RWPE1 (cell line): ENCODE data around the gene HIVEP2.

Source experiments
- CTCF ChIA-PET: fragments of 350-600 bp; sonication (Branson Sonifier 250); formaldehyde crosslinking; extraction: SDS; loops from one replicate; lab custom pipeline; 2021; lab: Yijun Ruan, JAX
- POLR2A ChIA-PET: fragments of 400-600 bp; formaldehyde crosslinking; extraction: SDS; loops from one replicate; lab custom pipeline; 2020; ENCODE audit warnings: antibody characterized with exemption; ENCODE audit not compliant: low non-redundant PET; lab: Yijun Ruan, JAX
- DNase-seq: peaks from one replicate; pipeline ENCODE4 v3.0.0; 2012; ENCODE audit warnings: low spot score
- H3K27ac ChIP-seq: fragments of 450-650 bp; 2 replicates; pipeline ENCODE4 v1.5.1; 2017
- CTCF ChIP-seq: fragments of 450-650 bp; conservative IDR thresholded peaks from 2 replicates; pipeline ENCODE4 v1.5.1; 2017; ENCODE audit warnings: low read depth, mild to moderate bottlenecking

Gene HIVEP2

GRCh38 chr6:142845624-142846458 lies 99.1 kb downstream of the HIVEP2 start:
- peak overlapping the region; percentile 64 for H3K27ac ChIP-seq
- ChIA-PET POLR2A (no interaction called here), CTCF (interaction anchor here (0.5 kb wide), 1 partner anchor 489 kb away, joined by 4 read pairs; no protein-coding TSS in a partner anchor)
- TF ChIP-seq CTCF: no peak
- no peak for DNase-seq

GRCh38 chr6:142845143-142845571 lies 99.8 kb downstream of the HIVEP2 start:
- no peak for TF ChIP-seq CTCF
- POLR2A ChIA-PET: no interaction called here
- H3K27ac ChIP-seq: peak overlapping the region; percentile 64; the same call in 1 of the 2 replicates
- no peak for DNase-seq
- CTCF ChIA-PET: interaction anchor here (0.5 kb wide), 1 partner anchor 490 kb away, joined by 4 read pairs; no protein-coding TSS in a partner anchor

- POLR2A ChIA-PET: no interaction called here
- H3K27ac ChIP-seq: no peak overlapping the region
- no peak for TF ChIP-seq CTCF
- DNase-seq: no peak
- CTCF ChIA-PET: interaction anchor here (0.6 kb wide), 1 partner anchor 82 kb away, joined by 4 read pairs; no protein-coding TSS in a partner anchor
These were observed 100.8 kb downstream of the HIVEP2 start for GRCh38 chr6:142844065-142844755.

- H3K27ac ChIP-seq: no peak overlapping the region
- ChIA-PET CTCF (no interaction called here), POLR2A (no interaction called here)
- DNase-seq: no peak
- TF ChIP-seq CTCF: no peak
These were observed 101.6 kb downstream of the HIVEP2 start for GRCh38 chr6:142843361-142843760.

GRCh38 chr6:142842418-142843261 lies 102.3 kb downstream of the HIVEP2 start:
- H3K27ac ChIP-seq: no peak overlapping the region
- DNase-seq: no peak
- POLR2A ChIA-PET: no interaction called here

More at GRCh38 chr6:142842418-142843261, 102.3 kb downstream of the HIVEP2 start:
- TF ChIP-seq CTCF: no peak
- CTCF ChIA-PET: no interaction called here
